Measurements from ENCODE around the gene PCARE. TPM values are rescaled to one million over a fixed set of nuclear protein-coding genes. Genes with fewer than 3 reads are reported as not detected.

PCARE gene
- total and polyA plus RNA-seq, 2 donors (not counting 1 experiment from before 2014, with no cell fraction given) = not detected

- no peaks in the 10 kb centered on the region for H3K36me3 ChIP-seq (ENCODE audit: control insufficient read depth, insufficient read depth, low read length)
- H3K27me3 ChIP-seq (ENCODE audit: control insufficient read depth, insufficient read depth, low read length) = peaks cover 2% of the 10 kb centered on the region
- H3K4me2 ChIP-seq (ENCODE audit: extremely low read depth, insufficient read depth, low read length) = no peak overlapping the region
- H3K9ac ChIP-seq (ENCODE audit: insufficient read depth, low read length) = no peak overlapping the region
- no peaks in the 10 kb centered on the region for H3K9me3 ChIP-seq (ENCODE audit: control insufficient read depth, insufficient read depth, low read depth, low read length)
- no peaks in the 10 kb centered on the region for H3K79me2 ChIP-seq (ENCODE audit: control insufficient read depth, insufficient read depth, low read length)
- no peaks in the 10 kb centered on the region for H4K20me1 ChIP-seq (ENCODE audit: control insufficient read depth, extremely low read depth, insufficient read depth, low read length)
- no peak for TF ChIP-seq EZH2 (IDR thresholded peaks at IDR 0.05; ENCODE audit: low read length, missing control alignments)
- TF ChIP-seq, protein P1, sequence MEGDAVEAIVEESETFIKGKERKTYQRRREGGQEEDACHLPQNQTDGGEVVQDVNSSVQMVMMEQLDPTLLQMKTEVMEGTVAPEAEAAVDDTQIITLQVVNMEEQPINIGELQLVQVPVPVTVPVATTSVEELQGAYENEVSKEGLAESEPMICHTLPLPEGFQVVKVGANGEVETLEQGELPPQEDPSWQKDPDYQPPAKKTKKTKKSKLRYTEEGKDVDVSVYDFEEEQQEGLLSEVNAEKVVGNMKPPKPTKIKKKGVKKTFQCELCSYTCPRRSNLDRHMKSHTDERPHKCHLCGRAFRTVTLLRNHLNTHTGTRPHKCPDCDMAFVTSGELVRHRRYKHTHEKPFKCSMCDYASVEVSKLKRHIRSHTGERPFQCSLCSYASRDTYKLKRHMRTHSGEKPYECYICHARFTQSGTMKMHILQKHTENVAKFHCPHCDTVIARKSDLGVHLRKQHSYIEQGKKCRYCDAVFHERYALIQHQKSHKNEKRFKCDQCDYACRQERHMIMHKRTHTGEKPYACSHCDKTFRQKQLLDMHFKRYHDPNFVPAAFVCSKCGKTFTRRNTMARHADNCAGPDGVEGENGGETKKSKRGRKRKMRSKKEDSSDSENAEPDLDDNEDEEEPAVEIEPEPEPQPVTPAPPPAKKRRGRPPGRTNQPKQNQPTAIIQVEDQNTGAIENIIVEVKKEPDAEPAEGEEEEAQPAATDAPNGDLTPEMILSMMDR (conservative IDR thresholded peaks at IDR 0.05 in 1 of 2, IDR thresholded peaks at IDR 0.05 in 1 of 2; ENCODE audit: low read depth in 1 of 2, low read length in 2 of 2) = no peak
- no peak overlapping the region for H3K27ac ChIP-seq (ENCODE audit: insufficient read depth, low read length)
- H3K4me3 ChIP-seq (replicated peaks in 1 of 4; ENCODE audit: control extremely low read depth in 1 of 4, insufficient read depth in 1 of 4, low read depth in 3 of 4, low read length in 4 of 4) = no peak overlapping the region
- H3K4me1 ChIP-seq (ENCODE audit: control insufficient read depth, extremely low read depth, insufficient read depth, low read length) = no peaks in the 10 kb centered on the region
- H2AFZ ChIP-seq (ENCODE audit: low read length) = no peak overlapping the region
- no peak for DNase-seq (ENCODE audit: low read depth in 2 of 2)
These were observed 2.1 kb downstream of the PCARE start for GRCh38 chr2:29072251-29072650.

DNA sequence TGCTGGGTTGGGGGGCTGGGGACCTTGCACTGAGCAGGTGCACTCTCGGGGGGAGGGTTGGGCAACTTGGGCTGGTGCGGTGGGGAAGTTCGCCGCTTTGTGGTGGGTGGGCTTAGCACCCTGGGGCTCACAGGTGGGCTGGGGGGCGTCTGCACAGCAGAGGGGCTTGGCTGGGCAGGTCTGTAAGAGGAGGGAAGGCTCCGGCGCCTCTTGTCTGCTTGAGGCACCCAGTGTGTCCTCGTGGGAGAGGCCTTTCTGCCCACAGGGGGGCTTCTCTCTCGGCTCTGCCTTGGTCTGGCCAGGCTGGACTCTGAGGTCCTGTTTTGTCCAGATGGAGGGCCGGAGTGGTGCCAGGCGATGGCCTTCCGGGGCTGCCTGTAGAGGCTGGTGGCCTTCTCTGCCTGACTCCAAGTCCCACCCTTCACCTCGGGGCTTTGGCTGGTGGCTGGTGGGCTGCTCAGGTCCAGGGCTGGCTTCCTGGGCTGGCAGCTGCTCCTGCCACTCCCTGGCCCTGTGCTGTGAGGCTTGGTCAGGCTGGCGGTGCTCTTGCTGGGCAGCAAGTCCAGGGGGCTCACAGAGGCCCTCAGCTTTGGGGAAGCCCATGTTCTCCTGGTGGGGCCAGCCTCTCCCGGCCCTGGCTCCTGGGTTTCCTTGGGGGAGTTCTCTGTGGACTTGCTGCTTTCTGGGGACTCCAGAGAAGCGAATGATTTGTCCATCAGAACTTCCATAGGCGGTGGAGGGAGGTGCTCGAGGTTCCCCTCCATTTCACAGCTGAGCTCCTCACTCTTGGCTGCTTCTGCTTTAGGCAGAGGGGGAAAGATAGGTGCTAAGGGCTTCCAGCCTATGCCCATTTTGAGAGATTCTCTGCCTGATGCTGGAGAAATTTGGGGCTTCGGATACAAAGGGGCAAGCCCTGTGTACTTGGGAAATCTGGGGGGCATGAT is 3.0 kb downstream of the PCARE start:
- H2AFZ ChIP-seq (ENCODE audit: low read length) = no peak overlapping the region
- H3K4me2 ChIP-seq (ENCODE audit: extremely low read depth, insufficient read depth, low read length) = no peak overlapping the region
- no peaks in the 10 kb centered on the region for H3K36me3 ChIP-seq (ENCODE audit: control insufficient read depth, insufficient read depth, low read length)
- no peaks in the 10 kb centered on the region for H4K20me1 ChIP-seq (ENCODE audit: control insufficient read depth, extremely low read depth, insufficient read depth, low read length)
- no peak overlapping the region for H3K4me3 ChIP-seq (replicated peaks in 1 of 4; ENCODE audit: control extremely low read depth in 1 of 4, insufficient read depth in 1 of 4, low read depth in 3 of 4, low read length in 4 of 4)
- no peaks in the 10 kb centered on the region for H3K4me1 ChIP-seq (ENCODE audit: control insufficient read depth, extremely low read depth, insufficient read depth, low read length)
- no peak overlapping the region for H3K9ac ChIP-seq (ENCODE audit: insufficient read depth, low read length)
- H3K9me3 ChIP-seq (ENCODE audit: control insufficient read depth, insufficient read depth, low read depth, low read length) = no peaks in the 10 kb centered on the region
- no peak for TF ChIP-seq EZH2 (IDR thresholded peaks at IDR 0.05; ENCODE audit: low read length, missing control alignments)
- TF ChIP-seq, protein P1 (conservative IDR thresholded peaks at IDR 0.05 in 1 of 2, IDR thresholded peaks at IDR 0.05 in 1 of 2; ENCODE audit: low read depth in 1 of 2, low read length in 2 of 2) = no peak
- H3K27ac ChIP-seq (ENCODE audit: insufficient read depth, low read length) = no peak overlapping the region
- H3K27me3 ChIP-seq (ENCODE audit: control insufficient read depth, insufficient read depth, low read length) = peaks cover 2% of the 10 kb centered on the region
- no peaks in the 10 kb centered on the region for H3K79me2 ChIP-seq (ENCODE audit: control insufficient read depth, insufficient read depth, low read length)
- no peak for DNase-seq (ENCODE audit: low read depth in 2 of 2)

- Histone ChIP-seq H3K4me2 (ENCODE audit: extremely low read depth, insufficient read depth, low read length) (no peak overlapping the region), H3K4me3 (replicated peaks in 1 of 4; ENCODE audit: control extremely low read depth in 1 of 4, insufficient read depth in 1 of 4, low read depth in 3 of 4, low read length in 4 of 4) (no peak overlapping the region), H3K9me3 (ENCODE audit: control insufficient read depth, insufficient read depth, low read depth, low read length) (no peaks in the 10 kb centered on the region), H2AFZ (ENCODE audit: low read length) (no peak overlapping the region), H3K4me1 (ENCODE audit: control insufficient read depth, extremely low read depth, insufficient read depth, low read length) (no peaks in the 10 kb centered on the region), H3K27ac (ENCODE audit: insufficient read depth, low read length) (no peak overlapping the region), H3K27me3 (ENCODE audit: control insufficient read depth, insufficient read depth, low read length) (peaks cover 2% of the 10 kb centered on the region), H3K79me2 (ENCODE audit: control insufficient read depth, insufficient read depth, low read length) (no peaks in the 10 kb centered on the region), H3K9ac (ENCODE audit: insufficient read depth, low read length) (no peak overlapping the region), H3K36me3 (ENCODE audit: control insufficient read depth, insufficient read depth, low read length) (no peaks in the 10 kb centered on the region), H4K20me1 (ENCODE audit: control insufficient read depth, extremely low read depth, insufficient read depth, low read length) (no peaks in the 10 kb centered on the region)
- DNase-seq (ENCODE audit: low read depth in 2 of 2) = no peak
- TF ChIP-seq, protein P1 (conservative IDR thresholded peaks at IDR 0.05 in 1 of 2, IDR thresholded peaks at IDR 0.05 in 1 of 2; ENCODE audit: low read depth in 1 of 2, low read length in 2 of 2) = no peak
- TF ChIP-seq EZH2 (IDR thresholded peaks at IDR 0.05; ENCODE audit: low read length, missing control alignments) = no peak
These were observed 3.8 kb downstream of the PCARE start for GRCh38 chr2:29070526-29070925.

Measured in fibroblast of lung (primary cell).